Neural progenitor cell (in vitro differentiated cells): ENCODE data around the gene CCL20. TPM values are rescaled to one million over a fixed set of nuclear protein-coding genes. Genes with fewer than 3 reads are reported as not detected.

Experiments used
- DNase-seq: peaks from one replicate; pipeline ENCODE4 v3.0.0-alpha.2; 2016; ENCODE audit warnings: low spot score
- H2AFZ ChIP-seq: fragments of 200-600 bp; sonication (generic); replicated peaks from 2 replicates; pipeline ENCODE4 v1.6.1; 2016; ENCODE audit warnings: antibody characterized with exemption
- H3F3A ChIP-seq: fragments of 200-600 bp; sonication (generic); 2 replicates; pipeline ENCODE4 v1.6.1; 2016; ENCODE audit warnings: antibody characterized with exemption, low read depth
- H3K27ac ChIP-seq: fragments of 200-600 bp; sonication (generic); 2 replicates; pipeline ENCODE4 v1.5.1; 2016; ENCODE audit warnings: mild to moderate bottlenecking
- H3K27me3 ChIP-seq: fragments of 200-600 bp; sonication (generic); 2 replicates; pipeline ENCODE4 v1.6.1; 2016; ENCODE audit warnings: mild to moderate bottlenecking, moderate library complexity
- H3K36me3 ChIP-seq: fragments of 200-600 bp; sonication (generic); 2 replicates; pipeline ENCODE4 v1.5.1; 2016
- H3K4me1 ChIP-seq: fragments of 200-600 bp; sonication (generic); 2 replicates; pipeline ENCODE4 v1.6.1; 2016; ENCODE audit warnings: mixed run types
- H3K4me2 ChIP-seq: fragments of 200-600 bp; sonication (generic); 2 replicates; pipeline ENCODE4 v1.6.1; 2016
- H3K4me3 ChIP-seq: fragments of 200-600 bp; sonication (generic); 2 replicates; pipeline ENCODE4 v1.5.1; 2016
- H3K79me2 ChIP-seq: fragments of 200-600 bp; sonication (generic); 2 replicates; pipeline ENCODE4 v1.6.1; 2016; ENCODE audit warnings: low read depth
- H3K9ac ChIP-seq: fragments of 200-600 bp; sonication (generic); 2 replicates; pipeline ENCODE4 v1.6.1; 2016
- H3K9me3 ChIP-seq: fragments of 200-600 bp; sonication (generic); 2 replicates; pipeline ENCODE4 v1.5.1; 2016; ENCODE audit warnings: low read depth
- H4K20me1 ChIP-seq: fragments of 200-600 bp; sonication (generic); 2 replicates; pipeline ENCODE4 v1.6.1; 2016; ENCODE audit warnings: low read depth
- H3K27ac Mint-ChIP-seq: 3 replicates; pipeline ENCODE4 v1.8.0; 2021; ENCODE audit warnings: mixed read lengths
- H3K27me3 Mint-ChIP-seq: 2 replicates; pipeline ENCODE4 v1.8.0; 2022; ENCODE audit warnings: low read depth, mild to moderate bottlenecking, inconsistent platforms, moderate library complexity, mixed read lengths; ENCODE audit not compliant: insufficient read depth
- H3K36me3 Mint-ChIP-seq: 3 replicates; pipeline ENCODE4 v1.8.0; 2021; ENCODE audit warnings: mixed read lengths
- H3K4me1 Mint-ChIP-seq: 3 replicates; pipeline ENCODE4 v1.8.0; 2021; ENCODE audit warnings: mixed read lengths
- H3K4me3 Mint-ChIP-seq: 3 replicates; pipeline ENCODE4 v1.8.0; 2021; ENCODE audit warnings: mild to moderate bottlenecking, moderate library complexity, mixed read lengths
- H3K9me3 Mint-ChIP-seq: 3 replicates; pipeline ENCODE4 v1.8.0; 2020; ENCODE audit warnings: mixed read lengths
- EZH2 ChIP-seq: fragments of 200-600 bp; sonication (generic); IDR thresholded peaks from 2 replicates; pipeline ENCODE4 v1.6.1; 2017; ENCODE audit warnings: antibody characterized with exemption, mild to moderate bottlenecking, moderate library complexity
- EZH2phosphoT487 ChIP-seq: fragments of 200-600 bp; sonication (generic); IDR thresholded peaks from 2 replicates; pipeline ENCODE4 v1.6.1; 2017; ENCODE audit warnings: antibody characterized with exemption
- total RNA-seq: library from RNA; depleted of rRNA; stranded (reverse); fragments of >200 nt; gene quantifications from 2 replicates; pipeline ENCODE4 v1.2.3, GENCODE V29; 2015; ENCODE audit warnings: low replicate concordance
- TF ChIP-seq, protein P1 (sequence below): fragments of 200-600 bp; sonication (generic); IDR thresholded peaks from 2 replicates; pipeline ENCODE4 v1.5.1; 2017; ENCODE audit warnings: antibody characterized with exemption, mild to moderate bottlenecking

CCL20 gene
- total RNA-seq, 1 donor from 2014 or later: not detected

GRCh38 chr2:227782804-227783203 lies 30.8 kb upstream of the CCL20 start:
- TF ChIP-seq EZH2phosphoT487: no peak
- no peak for TF ChIP-seq EZH2
- TF ChIP-seq, protein P1, sequence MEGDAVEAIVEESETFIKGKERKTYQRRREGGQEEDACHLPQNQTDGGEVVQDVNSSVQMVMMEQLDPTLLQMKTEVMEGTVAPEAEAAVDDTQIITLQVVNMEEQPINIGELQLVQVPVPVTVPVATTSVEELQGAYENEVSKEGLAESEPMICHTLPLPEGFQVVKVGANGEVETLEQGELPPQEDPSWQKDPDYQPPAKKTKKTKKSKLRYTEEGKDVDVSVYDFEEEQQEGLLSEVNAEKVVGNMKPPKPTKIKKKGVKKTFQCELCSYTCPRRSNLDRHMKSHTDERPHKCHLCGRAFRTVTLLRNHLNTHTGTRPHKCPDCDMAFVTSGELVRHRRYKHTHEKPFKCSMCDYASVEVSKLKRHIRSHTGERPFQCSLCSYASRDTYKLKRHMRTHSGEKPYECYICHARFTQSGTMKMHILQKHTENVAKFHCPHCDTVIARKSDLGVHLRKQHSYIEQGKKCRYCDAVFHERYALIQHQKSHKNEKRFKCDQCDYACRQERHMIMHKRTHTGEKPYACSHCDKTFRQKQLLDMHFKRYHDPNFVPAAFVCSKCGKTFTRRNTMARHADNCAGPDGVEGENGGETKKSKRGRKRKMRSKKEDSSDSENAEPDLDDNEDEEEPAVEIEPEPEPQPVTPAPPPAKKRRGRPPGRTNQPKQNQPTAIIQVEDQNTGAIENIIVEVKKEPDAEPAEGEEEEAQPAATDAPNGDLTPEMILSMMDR: no peak
- Histone ChIP-seq H3K4me2 (no peak overlapping the region), H3K4me1 (peaks cover 10% of the 10 kb centered on the region), H2AFZ (no peak overlapping the region), H3K27ac (no peak overlapping the region), H3K9me3 (no peaks in the 10 kb centered on the region), H4K20me1 (no peaks in the 10 kb centered on the region), H3K36me3 (no peaks in the 10 kb centered on the region), H3K9ac (no peak overlapping the region), H3K27me3 (no peaks in the 10 kb centered on the region), H3K79me2 (no peaks in the 10 kb centered on the region), H3F3A (peaks cover 8% of the 10 kb centered on the region), H3K4me3 (no peak overlapping the region)
- H3K9me3 Mint-ChIP-seq: no peaks in the 10 kb centered on the region
- H3K4me1 Mint-ChIP-seq: peaks cover 3% of the 10 kb centered on the region
- no peak overlapping the region for H3K27ac Mint-ChIP-seq
- H3K27me3 Mint-ChIP-seq: peaks cover 6% of the 10 kb centered on the region
- no peaks in the 10 kb centered on the region for H3K36me3 Mint-ChIP-seq
- no peak for DNase-seq
- H3K4me3 Mint-ChIP-seq: no peak overlapping the region

GRCh38 chr2:227783404-227784138 lies 30.1 kb upstream of the CCL20 start:
- no peak overlapping the region for H2AFZ ChIP-seq
- H3K4me3 Mint-ChIP-seq: no peak overlapping the region
- peaks cover 10% of the 10 kb centered on the region for H3K4me1 ChIP-seq
- H4K20me1 ChIP-seq: no peaks in the 10 kb centered on the region
- no peak for DNase-seq
- H3K9me3 ChIP-seq: no peaks in the 10 kb centered on the region
- no peaks in the 10 kb centered on the region for H3K27me3 ChIP-seq
- H3F3A ChIP-seq: peaks cover 8% of the 10 kb centered on the region
- no peaks in the 10 kb centered on the region for H3K36me3 ChIP-seq
- H3K9ac ChIP-seq: no peak overlapping the region
- H3K27me3 Mint-ChIP-seq: peaks cover 7% of the 10 kb centered on the region
- H3K79me2 ChIP-seq: no peaks in the 10 kb centered on the region
- no peak overlapping the region for H3K27ac Mint-ChIP-seq
- no peaks in the 10 kb centered on the region for H3K9me3 Mint-ChIP-seq
- TF ChIP-seq, protein P1: no peak
- TF ChIP-seq EZH2 (no peak), EZH2phosphoT487 (no peak)
- H3K4me2 ChIP-seq: no peak overlapping the region
- peaks cover 3% of the 10 kb centered on the region for H3K4me1 Mint-ChIP-seq
- no peaks in the 10 kb centered on the region for H3K36me3 Mint-ChIP-seq
- no peak overlapping the region for H3K4me3 ChIP-seq
- no peak overlapping the region for H3K27ac ChIP-seq

DNA sequence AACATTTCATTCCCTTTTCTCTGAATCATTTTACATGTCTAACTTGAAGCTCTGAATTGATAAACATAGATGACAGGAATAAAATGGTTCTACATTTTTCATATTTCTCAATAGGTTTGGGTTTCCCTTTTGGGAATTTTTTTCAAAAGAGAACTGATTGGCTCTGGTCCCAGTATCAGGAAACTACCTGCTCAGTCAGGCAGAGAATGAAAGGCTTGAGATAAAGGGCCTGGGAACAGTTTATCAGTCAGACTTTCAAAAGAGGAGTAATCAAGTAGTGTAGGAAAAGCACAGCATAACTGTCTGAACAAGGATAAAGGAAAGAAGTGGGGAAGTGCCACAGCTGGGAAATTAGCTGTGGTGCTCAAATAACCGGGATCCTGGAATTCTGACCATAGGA lies 28.3 kb upstream of the CCL20 start:
- H3K79me2 ChIP-seq: no peaks in the 10 kb centered on the region
- H3K36me3 ChIP-seq: no peaks in the 10 kb centered on the region
- peak overlapping the region; percentile 31 for H3K4me2 ChIP-seq
- Mint-ChIP-seq H3K4me3 (no peak overlapping the region), H3K4me1 (peaks cover 3% of the 10 kb centered on the region), H3K27me3 (peaks cover 4% of the 10 kb centered on the region), H3K36me3 (no peaks in the 10 kb centered on the region), H3K9me3 (no peaks in the 10 kb centered on the region), H3K27ac (no peak overlapping the region)
- H3K9me3 ChIP-seq: no peaks in the 10 kb centered on the region
- no peaks in the 10 kb centered on the region for H4K20me1 ChIP-seq
- no peak overlapping the region for H3K9ac ChIP-seq
- no peaks in the 10 kb centered on the region for H3K27me3 ChIP-seq
- DNase-seq: peak; percentile 36
- peaks cover 8% of the 10 kb centered on the region for H3F3A ChIP-seq
- TF ChIP-seq, protein P1: no peak
- no peak for TF ChIP-seq EZH2phosphoT487
- TF ChIP-seq EZH2: no peak
- H3K4me3 ChIP-seq: no peak overlapping the region
- peak overlapping the region; percentile 21 for H2AFZ ChIP-seq
- H3K27ac ChIP-seq: peak overlapping the region; percentile 74
- peaks cover 10% of the 10 kb centered on the region for H3K4me1 ChIP-seq
